GM10266 (cell line): ENCODE measurements around the gene MYCN.

Source experiments
- DNase-seq: peaks from one replicate; pipeline ENCODE4 v3.0.0; 2012; ENCODE audit errors: extremely low spot score
- CTCF ChIP-seq: IDR thresholded peaks from 2 replicates; pipeline ENCODE4 v1.5.1; 2012; ENCODE audit warnings: mild to moderate bottlenecking, low read depth; ENCODE audit not compliant: control insufficient read depth, insufficient read depth; ENCODE audit errors: missing control alignments

The MYCN gene

GRCh38 chr2:15954761-15955160, 14.4 kb downstream of the MYCN start:
- no peak for TF ChIP-seq CTCF
- no peak for DNase-seq

- TF ChIP-seq CTCF, result no peak
- DNase-seq, result no peak
Measured at GRCh38 chr2:15955232-15955988, 15.1 kb downstream of the MYCN start.

- TF ChIP-seq CTCF, result no peak
- no peak for DNase-seq
Measured at GRCh38 chr2:15956230-15956629, 15.9 kb downstream of the MYCN start.

GRCh38 chr2:15956751-15957736, 16.7 kb downstream of the MYCN start:
- no peak for DNase-seq
- TF ChIP-seq CTCF, result no peak

GRCh38 chr2:15957881-15958713, 17.7 kb downstream of the MYCN start:
- no peak for DNase-seq

More at GRCh38 chr2:15957881-15958713, 17.7 kb downstream of the MYCN start:
- TF ChIP-seq CTCF, result no peak
